OCI-LY7 (cell line): Measurements from ENCODE around the gene NCAPH2. TPM values are rescaled to one million over a fixed set of nuclear protein-coding genes. Genes with fewer than 3 reads are reported as not detected.

Experiments used
- BruUV-seq: library from RNA; stranded (reverse); fragments of 400-500 nt; replicated peaks from 2 replicates; lab custom pipeline; 2021; lab: Mats Ljungman, UMichigan
- CTCF ChIA-PET: fragments of 300-600 bp; sonication (Branson Sonifier 250); formaldehyde crosslinking; loops from one replicate; lab custom pipeline; 2022; ENCODE audit warnings: antibody characterized with exemption; ENCODE audit not compliant: unreplicated experiment; lab: Charles Lee
- POLR2A ChIA-PET: fragments of 300-600 bp; sonication (Branson Sonifier 250); formaldehyde crosslinking; loops from one replicate; lab custom pipeline; 2022; ENCODE audit warnings: antibody characterized with exemption; lab: Charles Lee
- DNase-seq: peaks from one replicate; pipeline ENCODE4 v3.0.0-alpha.2; 2015; ENCODE audit warnings: low spot score
- H2AFZ ChIP-seq: fragments of 200-600 bp; sonication (generic), shearing (Covaris generic); 2 replicates; pipeline ENCODE4 v1.6.1; 2014; ENCODE audit warnings: mild to moderate bottlenecking, antibody characterized with exemption, low read length, moderate library complexity
- H3K27ac ChIP-seq: fragments of 200-600 bp; sonication (generic); 2 replicates; pipeline ENCODE4 v1.5.1; 2014; ENCODE audit warnings: mixed run types, low read depth, mild to moderate bottlenecking, moderate library complexity, low read length, inconsistent platforms; ENCODE audit not compliant: poor library complexity, severe bottlenecking
- H3K36me3 ChIP-seq: fragments of 200-600 bp; sonication (generic); 2 replicates; pipeline ENCODE4 v1.6.1; 2014; ENCODE audit warnings: mild to moderate bottlenecking, antibody characterized with exemption, low read length, moderate library complexity, mixed read lengths; ENCODE audit not compliant: insufficient read depth
- H3K4me1 ChIP-seq: fragments of 200-600 bp; sonication (generic); 2 replicates; pipeline ENCODE4 v1.5.1; 2014; ENCODE audit warnings: mild to moderate bottlenecking, low read length; ENCODE audit not compliant: insufficient read depth, poor library complexity, severe bottlenecking
- H3K4me2 ChIP-seq: fragments of 200-600 bp; sonication (generic); 2 replicates; pipeline ENCODE4 v1.6.1; 2014; ENCODE audit warnings: mild to moderate bottlenecking, low read length
- H3K4me3 ChIP-seq: fragments of 200-600 bp; sonication (generic); 2 replicates; pipeline ENCODE4 v1.5.1; 2014; ENCODE audit warnings: mild to moderate bottlenecking, low read depth, low read length; ENCODE audit not compliant: poor library complexity, severe bottlenecking
- H3K79me2 ChIP-seq: fragments of 200-600 bp; sonication (generic); 2 replicates; pipeline ENCODE4 v1.6.1; 2016; ENCODE audit warnings: low read depth, mild to moderate bottlenecking, low read length, moderate library complexity, mixed read lengths; ENCODE audit not compliant: insufficient read depth
- H3K9me2 ChIP-seq: fragments of 200-600 bp; sonication (generic); 2 replicates; pipeline ENCODE4 v1.6.1; 2016; ENCODE audit warnings: mild to moderate bottlenecking, low read length, mixed read lengths; ENCODE audit not compliant: insufficient read depth
- H3K9me3 ChIP-seq: fragments of 200-600 bp; sonication (generic); 2 replicates; pipeline ENCODE4 v1.6.1; 2014; ENCODE audit warnings: mild to moderate bottlenecking, mixed run types, low read length, mixed read lengths
- H4K20me1 ChIP-seq: fragments of 200-600 bp; sonication (generic); 2 replicates; pipeline ENCODE4 v1.6.1; 2014; ENCODE audit warnings: mild to moderate bottlenecking, antibody characterized with exemption, low read length, moderate library complexity, mixed read lengths; ENCODE audit not compliant: insufficient read depth
- CTCF ChIP-seq: fragments of 200-600 bp; sonication (generic); conservative IDR thresholded peaks from 2 replicates; pipeline ENCODE4 v1.5.1; 2014; ENCODE audit warnings: mild to moderate bottlenecking, antibody characterized with exemption, low read length, moderate library complexity, mixed read lengths
- EZH2phosphoT487 ChIP-seq: fragments of 200-600 bp; sonication (generic); IDR thresholded peaks from 2 replicates; pipeline ENCODE4 v1.6.1; 2018; ENCODE audit warnings: low read depth, borderline replicate concordance, mild to moderate bottlenecking, mixed run types, antibody characterized with exemption, low read length, moderate library complexity, mixed read lengths
- intact Hi-C: fragments of 100-400 bp; cut with micrococcal nuclease; formaldehyde crosslinking; loops from one replicate; pipeline ENCODE4 v1.10.0; 2022; ENCODE audit not compliant: unreplicated experiment
- total RNA-seq, 2 experiments: library from RNA; depleted of rRNA in 1 of 2; stranded (reverse); fragments of >200 nt in 1 of 2; shearing (Covaris generic) in 1 of 2; gene quantifications; 2 replicates each; pipeline ENCODE4 v1.2.3, GENCODE V29; 2014 to 2022

The NCAPH2 gene
- total RNA-seq, 2 experiments from 2014 or later = 126 to 129 TPM

- BruUV-seq = no TSS peak
- no peak for DNase-seq
- POLR2A ChIA-PET = no interaction called here
These were observed 5.9 kb upstream of the NCAPH2 start for GRCh38 chr22:50502096-50502495.

GRCh38 chr22:50502628-50503474 lies 5.2 kb upstream of the NCAPH2 start:
- peaks cover 20% of the 10 kb centered on the region; the same call in 1 of the 2 replicates for H3K36me3 ChIP-seq
- no peak overlapping the region for H3K4me3 ChIP-seq
- no peaks in the 10 kb centered on the region for H3K9me2 ChIP-seq
- intact Hi-C loops = loop anchor here (10.0 kb wide), 1 partner anchor 258 kb away; the partner anchor contains the start of gene TUBGCP6
- H3K9me3 ChIP-seq = no peaks in the 10 kb centered on the region
- H4K20me1 ChIP-seq = no peaks in the 10 kb centered on the region
- BruUV-seq = no TSS peak
- DNase-seq = no peak
- peaks cover 18% of the 10 kb centered on the region for H3K4me1 ChIP-seq
- no peak overlapping the region for H3K4me2 ChIP-seq
- POLR2A ChIA-PET = no interaction called here
- H2AFZ ChIP-seq = no peak overlapping the region
- peaks cover 6% of the 10 kb centered on the region; the same call in 1 of the 2 replicates for H3K79me2 ChIP-seq
- CTCF ChIA-PET = no interaction called here
- no peak overlapping the region for H3K27ac ChIP-seq
- TF ChIP-seq CTCF (no peak), EZH2phosphoT487 (no peak)

More at GRCh38 chr22:50502096-50502495, 5.9 kb upstream of the NCAPH2 start:
- Histone ChIP-seq H3K4me2 (no peak overlapping the region), H3K4me3 (no peak overlapping the region), H2AFZ (no peak overlapping the region), H3K9me2 (no peaks in the 10 kb centered on the region), H3K4me1 (peaks cover 22% of the 10 kb centered on the region), H3K9me3 (no peaks in the 10 kb centered on the region), H3K27ac (no peak overlapping the region), H4K20me1 (no peaks in the 10 kb centered on the region), H3K79me2 (peaks cover 3% of the 10 kb centered on the region; the same call in 1 of the 2 replicates), H3K36me3 (peaks cover 20% of the 10 kb centered on the region; the same call in 1 of the 2 replicates)
- no peak for TF ChIP-seq CTCF
- TF ChIP-seq EZH2phosphoT487 = no peak
- CTCF ChIA-PET = no interaction called here
- intact Hi-C loops = loop anchor here (10.0 kb wide), 1 partner anchor 257 kb away; the partner anchor contains the start of gene TUBGCP6
